ENCODE data around the gene STC2. TPM values are rescaled to one million over a fixed set of nuclear protein-coding genes. Genes with fewer than 3 reads are reported as not detected.
A peak's percentile ranks its signal among the peaks of the same experiment; 100 is the strongest.

Gene STC2
- total and polyA plus RNA-seq, 2 of the 8 experiments (the other 6 are each of a cell fraction or from before 2014, with no cell fraction given): 26.4 to 53.1 TPM

DNA sequence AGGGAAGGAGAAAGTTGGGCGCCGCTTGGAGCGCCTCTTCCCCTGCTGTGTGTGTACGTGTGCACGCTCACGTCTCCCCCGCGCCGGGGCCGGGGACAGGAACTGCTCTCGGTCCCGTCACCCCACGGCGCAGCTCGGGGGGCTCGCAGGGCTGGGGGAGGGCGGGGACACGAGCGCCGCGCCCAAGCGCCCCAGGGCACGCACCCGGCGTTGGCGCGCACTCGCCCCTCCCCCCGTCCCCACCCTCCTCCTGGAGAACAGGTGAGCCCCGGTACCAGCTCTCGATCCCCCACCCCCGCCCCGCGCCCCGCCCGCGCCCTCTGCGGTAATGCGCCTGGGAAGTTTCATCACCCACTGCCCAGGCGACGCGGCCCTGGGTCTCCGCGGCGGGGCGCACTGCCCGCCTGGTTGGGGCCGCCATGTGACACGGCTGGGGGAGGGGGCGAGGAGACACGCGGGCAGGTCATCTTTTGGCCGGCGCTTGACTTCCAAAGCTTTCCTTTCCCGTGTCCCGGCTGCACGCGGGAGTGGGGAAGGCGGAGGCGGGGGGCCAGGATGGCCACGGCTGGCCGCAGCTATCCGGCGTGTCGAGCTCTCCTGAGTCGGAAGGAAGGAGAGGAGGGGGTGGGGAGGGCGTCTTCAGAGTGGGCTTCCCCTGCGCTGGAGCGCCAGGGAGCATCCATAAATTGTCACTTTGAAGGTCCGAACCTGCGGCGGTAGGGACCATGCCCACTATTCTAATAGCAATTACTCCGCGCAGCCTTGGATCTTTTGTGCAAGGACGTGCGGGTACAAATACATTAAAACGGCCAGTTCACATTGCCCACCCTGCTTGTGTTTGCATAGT, 1.5 kb upstream of the STC2 start (continued):
- TF ChIP-seq, protein P1, sequence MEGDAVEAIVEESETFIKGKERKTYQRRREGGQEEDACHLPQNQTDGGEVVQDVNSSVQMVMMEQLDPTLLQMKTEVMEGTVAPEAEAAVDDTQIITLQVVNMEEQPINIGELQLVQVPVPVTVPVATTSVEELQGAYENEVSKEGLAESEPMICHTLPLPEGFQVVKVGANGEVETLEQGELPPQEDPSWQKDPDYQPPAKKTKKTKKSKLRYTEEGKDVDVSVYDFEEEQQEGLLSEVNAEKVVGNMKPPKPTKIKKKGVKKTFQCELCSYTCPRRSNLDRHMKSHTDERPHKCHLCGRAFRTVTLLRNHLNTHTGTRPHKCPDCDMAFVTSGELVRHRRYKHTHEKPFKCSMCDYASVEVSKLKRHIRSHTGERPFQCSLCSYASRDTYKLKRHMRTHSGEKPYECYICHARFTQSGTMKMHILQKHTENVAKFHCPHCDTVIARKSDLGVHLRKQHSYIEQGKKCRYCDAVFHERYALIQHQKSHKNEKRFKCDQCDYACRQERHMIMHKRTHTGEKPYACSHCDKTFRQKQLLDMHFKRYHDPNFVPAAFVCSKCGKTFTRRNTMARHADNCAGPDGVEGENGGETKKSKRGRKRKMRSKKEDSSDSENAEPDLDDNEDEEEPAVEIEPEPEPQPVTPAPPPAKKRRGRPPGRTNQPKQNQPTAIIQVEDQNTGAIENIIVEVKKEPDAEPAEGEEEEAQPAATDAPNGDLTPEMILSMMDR (IDR thresholded peaks at IDR 0.05; ENCODE audit: control extremely low read depth in 1 of 3, insufficient read depth in 1 of 3, low read depth in 1 of 3, low read length in 3 of 3): 0 out of 4 replicates have a peak, but pooled peaks of 1 of the 3 experiments have one; percentile 5
